Mesenchymal stem cell (in vitro differentiated cells and primary cell): Measurements from ENCODE around the gene ATG2B.

Source experiments
- DNase-seq: peaks from one replicate; pipeline ENCODE4 v3.0.0-alpha.2; 2013
- H2AFZ ChIP-seq: one replicate; pipeline ENCODE4 v1.6.1; 2013; ENCODE audit warnings: low read depth, mild to moderate bottlenecking, control low read depth, inconsistent platforms, low read length, moderate library complexity
- H2AK5ac ChIP-seq: 2 replicates; pipeline ENCODE4 v1.6.1; 2013; ENCODE audit warnings: low read length, moderate library complexity, mild to moderate bottlenecking, inconsistent platforms; ENCODE audit not compliant: severe bottlenecking
- H2BK120ac ChIP-seq: one replicate; pipeline ENCODE4 v1.6.1; 2013; ENCODE audit warnings: low read depth, mild to moderate bottlenecking, inconsistent platforms, low read length, moderate library complexity
- H2BK12ac ChIP-seq, 2 experiments: one replicate each; pipeline ENCODE4 v1.6.1; 2013; ENCODE audit warnings: inconsistent platforms in 2 of 2, low read length in 2 of 2, mild to moderate bottlenecking in 2 of 2, moderate library complexity in 2 of 2, control low read depth in 1 of 2
- H2BK15ac ChIP-seq: one replicate; pipeline ENCODE4 v1.6.1; 2013; ENCODE audit warnings: mild to moderate bottlenecking, low read depth, inconsistent platforms; ENCODE audit not compliant: poor library complexity, severe bottlenecking
- H2BK5ac ChIP-seq: 2 replicates; pipeline ENCODE4 v1.6.1; 2013; ENCODE audit warnings: low read depth, mild to moderate bottlenecking, low read length, control low read depth, inconsistent platforms; ENCODE audit not compliant: poor library complexity, severe bottlenecking
- H3K14ac ChIP-seq, 2 experiments: one replicate each; pipeline ENCODE4 v1.6.1; 2013; ENCODE audit warnings: inconsistent platforms in 2 of 2, low read length in 2 of 2, control low read depth in 1 of 2, mild to moderate bottlenecking in 1 of 2, moderate library complexity in 1 of 2
- H3K18ac ChIP-seq, 2 experiments: one replicate each; pipeline ENCODE4 v1.6.1; 2013; ENCODE audit warnings: inconsistent platforms in 2 of 2, low read length in 2 of 2, control low read depth in 1 of 2, low read depth in 1 of 2, mild to moderate bottlenecking in 1 of 2
- H3K23ac ChIP-seq, 2 experiments: one replicate each; pipeline ENCODE4 v1.6.1; 2013; ENCODE audit warnings: inconsistent platforms in 2 of 2, low read length in 2 of 2, mild to moderate bottlenecking in 2 of 2, moderate library complexity in 2 of 2, control low read depth in 1 of 2
- H3K27ac ChIP-seq: 2 replicates; pipeline ENCODE4 v1.5.1; 2013; ENCODE audit warnings: mild to moderate bottlenecking, moderate library complexity, low read length, control low read depth, inconsistent platforms; ENCODE audit not compliant: poor library complexity, severe bottlenecking
- H3K27me3 ChIP-seq, 2 experiments: 2 replicates each; pipeline versions ENCODE4 v1.6.1 to v1.7.0; 2013; ENCODE audit warnings: low read length in 2 of 2, mild to moderate bottlenecking in 2 of 2, moderate library complexity in 2 of 2, control low read depth in 1 of 2, inconsistent platforms in 1 of 2; ENCODE audit not compliant: control insufficient read depth in 1 of 2, insufficient read depth in 1 of 2
- H3K36me3 ChIP-seq, 2 experiments: 2 replicates each; pipeline versions ENCODE4 v1.6.1 to v1.7.0; 2013; ENCODE audit warnings: low read length in 2 of 2, control low read depth in 1 of 2, inconsistent platforms in 1 of 2, low read depth in 1 of 2, mild to moderate bottlenecking in 1 of 2; ENCODE audit not compliant: insufficient read depth in 2 of 2, control insufficient read depth in 1 of 2
- H3K4ac ChIP-seq, 2 experiments: one replicate each; pipeline ENCODE4 v1.6.1; 2013; ENCODE audit warnings: inconsistent platforms in 2 of 2, low read length in 2 of 2, mild to moderate bottlenecking in 2 of 2, moderate library complexity in 2 of 2, control low read depth in 1 of 2, low read depth in 1 of 2
- H3K4me1 ChIP-seq: 2 replicates; pipeline ENCODE4 v1.6.1; 2013; ENCODE audit warnings: low read depth, low read length, control low read depth; ENCODE audit not compliant: control insufficient read depth, insufficient read depth
- H3K4me2 ChIP-seq: 2 replicates; pipeline ENCODE4 v1.6.1; 2013; ENCODE audit warnings: low read length, mild to moderate bottlenecking, inconsistent platforms; ENCODE audit not compliant: poor library complexity, severe bottlenecking
- H3K4me3 ChIP-seq, 2 experiments: 2 replicates each; pipeline versions ENCODE4 v1.5.1 to v1.7.0; 2013; ENCODE audit warnings: low read length in 2 of 2, mild to moderate bottlenecking in 2 of 2, control low read depth in 1 of 2, low read depth in 1 of 2; ENCODE audit not compliant: insufficient read depth in 1 of 2
- H3K79me1 ChIP-seq: replicated peaks from 2 replicates; pipeline ENCODE4 v1.6.1; 2013; ENCODE audit warnings: mild to moderate bottlenecking, control low read depth, low read length, inconsistent platforms; ENCODE audit not compliant: poor library complexity, severe bottlenecking
- H3K9ac ChIP-seq: 2 replicates; pipeline ENCODE4 v1.7.0; 2013; ENCODE audit warnings: mild to moderate bottlenecking, low read length, moderate library complexity
- H3K9me3 ChIP-seq: 2 replicates; pipeline ENCODE4 v1.7.0; 2013; ENCODE audit warnings: mild to moderate bottlenecking, low read length; ENCODE audit not compliant: control insufficient read depth
- H4K8ac ChIP-seq: one replicate; pipeline ENCODE4 v1.6.1; 2013; ENCODE audit warnings: inconsistent platforms, mild to moderate bottlenecking, low read length, moderate library complexity
- H4K91ac ChIP-seq: one replicate; pipeline ENCODE4 v1.6.1; 2013; ENCODE audit warnings: mild to moderate bottlenecking, low read length, inconsistent platforms
- WGBS: methylation state at CpG from one replicate; pipeline ENCODE4 v1.1.7; 2013; ENCODE audit warnings: mixed read lengths; 5-methylcytosine and 5-hydroxymethylcytosine counted together

Gene ATG2B

DNA sequence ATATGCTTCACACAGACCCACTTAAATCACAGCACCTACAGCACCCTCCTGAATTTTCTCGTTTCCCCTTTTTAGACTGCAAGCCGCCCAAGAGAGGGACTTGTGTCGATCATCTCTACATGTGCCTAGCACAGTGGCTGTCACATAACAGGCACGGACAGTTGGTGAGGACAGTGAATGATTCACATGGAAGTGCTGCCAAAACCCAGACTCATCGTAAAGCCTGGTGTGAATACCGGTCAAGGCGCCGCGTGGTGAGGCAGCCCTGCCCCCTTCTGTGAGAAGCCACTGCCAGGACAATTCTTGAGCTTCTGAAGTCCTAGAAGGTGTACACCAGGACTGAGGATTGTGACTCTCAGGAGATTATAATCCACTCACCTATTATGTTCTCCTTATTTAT, 44.3 kb downstream of the ATG2B start:
- Histone ChIP-seq H3K14ac (no peak overlapping the region), H3K27me3 (no peaks in the 10 kb centered on the region)

DNA sequence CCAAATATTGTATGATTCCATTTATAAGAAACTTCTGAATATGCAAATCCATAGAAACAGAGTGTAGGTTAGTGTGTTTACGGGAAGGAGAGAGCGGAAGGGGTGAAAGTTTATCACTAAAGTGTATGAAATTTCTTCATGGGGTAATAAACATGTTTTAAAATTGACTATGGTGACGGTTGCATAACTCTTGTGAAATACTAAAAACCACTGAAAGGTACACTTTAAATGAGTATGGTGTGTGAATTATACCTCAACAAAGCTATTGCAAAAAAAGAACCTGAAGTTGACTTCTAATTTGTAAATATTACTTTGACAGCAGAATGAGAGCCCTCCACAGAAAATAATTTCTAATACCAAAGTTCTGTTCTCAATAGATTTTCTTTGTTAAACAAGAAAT, 47.1 kb downstream of the ATG2B start:
- no peak overlapping the region for H2BK5ac ChIP-seq
- no peak overlapping the region for H3K27ac ChIP-seq
- no peak overlapping the region for H2AK5ac ChIP-seq
- H3K4me3 ChIP-seq: no peak overlapping the region
- H3K9me3 ChIP-seq: no peaks in the 10 kb centered on the region
- no peak overlapping the region for H3K23ac ChIP-seq
- no peak overlapping the region for H3K14ac ChIP-seq
- peaks cover 6% of the 10 kb centered on the region for H3K79me1 ChIP-seq
- H3K9ac ChIP-seq: no peak overlapping the region
- 94% methylated on average over 2 of the region's 3 CpGs for WGBS
- no peak overlapping the region for H3K18ac ChIP-seq
- DNase-seq: no peak
- H2AFZ ChIP-seq: no peak overlapping the region
- H2BK120ac ChIP-seq: no peak overlapping the region
- H3K36me3 ChIP-seq: peaks cover 6 to 91% of the 10 kb centered on the region in 2 experiments
- H3K27me3 ChIP-seq: no peaks in the 10 kb centered on the region
- no peak overlapping the region for H4K91ac ChIP-seq
- H3K4me1 ChIP-seq: peaks cover under 1% of the 10 kb centered on the region
- H3K4ac ChIP-seq: no peak overlapping the region
- no peak overlapping the region for H3K4me2 ChIP-seq
- H2BK15ac ChIP-seq: no peak overlapping the region
- H4K8ac ChIP-seq: no peak overlapping the region
- no peak overlapping the region for H2BK12ac ChIP-seq

More for the DNA sequence above, 44.3 kb downstream of the ATG2B start:
- Histone ChIP-seq H3K9ac (no peak overlapping the region), H3K79me1 (peaks cover 6% of the 10 kb centered on the region), H3K4me1 (no peaks in the 10 kb centered on the region), H2BK120ac (no peak overlapping the region), H4K8ac (no peak overlapping the region), H4K91ac (no peak overlapping the region), H3K23ac (no peak overlapping the region), H3K18ac (no peak overlapping the region), H2BK15ac (no peak overlapping the region), H2BK12ac (no peak overlapping the region), H2AFZ (no peak overlapping the region), H3K27ac (no peak overlapping the region), H3K4ac (no peak overlapping the region), H3K4me2 (no peak overlapping the region), H3K9me3 (no peaks in the 10 kb centered on the region), H2AK5ac (no peak overlapping the region), H3K4me3 (no peak overlapping the region), H2BK5ac (no peak overlapping the region), H3K36me3 (peaks cover 5 to 96% of the 10 kb centered on the region in 2 experiments)
- 94% methylated on average over 9 of the region's 9 CpGs for WGBS
- no peak for DNase-seq

DNA sequence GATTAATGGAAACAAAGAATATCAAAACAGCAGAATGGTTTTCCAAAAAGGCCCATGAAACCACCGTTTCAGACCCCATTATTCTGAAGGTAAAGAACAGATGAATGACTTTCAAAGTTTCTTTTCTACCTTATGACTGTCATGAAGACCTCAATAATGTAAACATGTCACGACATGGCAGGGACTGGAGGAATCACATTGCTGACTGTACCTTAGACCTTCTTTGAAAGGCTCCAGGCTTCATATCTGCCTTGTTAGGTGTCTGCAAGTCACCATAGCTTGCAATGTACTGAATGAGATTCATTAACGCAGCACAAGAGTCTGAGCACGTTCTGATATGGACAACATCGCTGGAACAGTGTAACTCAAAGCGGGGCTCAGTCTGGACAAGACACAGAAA, 52.2 kb downstream of the ATG2B start:
- H3K79me1 ChIP-seq: peaks cover 4% of the 10 kb centered on the region
- peaks cover 4 to 89% of the 10 kb centered on the region in 2 experiments for H3K36me3 ChIP-seq
- no peak overlapping the region for H2BK15ac ChIP-seq
- peaks cover 7% of the 10 kb centered on the region for H3K4me1 ChIP-seq
- WGBS: 93% methylated on average over 6 of the region's 6 CpGs
- no peak for DNase-seq
- H4K91ac ChIP-seq: no peak overlapping the region
- no peak overlapping the region for H2AFZ ChIP-seq
- no peak overlapping the region for H2BK120ac ChIP-seq
- no peak overlapping the region for H4K8ac ChIP-seq
- H2AK5ac ChIP-seq: peak overlapping the region; percentile 95
- no peak overlapping the region for H3K9ac ChIP-seq
- no peak overlapping the region for H3K4ac ChIP-seq
- H3K4me2 ChIP-seq: no peak overlapping the region
- H3K4me3 ChIP-seq: no peak overlapping the region
- H3K18ac ChIP-seq: no peak overlapping the region
- H2BK12ac ChIP-seq: no peak overlapping the region
- H3K23ac ChIP-seq: no peak overlapping the region
- H3K9me3 ChIP-seq: no peaks in the 10 kb centered on the region
- peak overlapping the region; percentile 95 for H3K27ac ChIP-seq
- H3K27me3 ChIP-seq: no peaks in the 10 kb centered on the region
- no peak overlapping the region for H3K14ac ChIP-seq
- peak overlapping the region; percentile 89 for H2BK5ac ChIP-seq

DNA sequence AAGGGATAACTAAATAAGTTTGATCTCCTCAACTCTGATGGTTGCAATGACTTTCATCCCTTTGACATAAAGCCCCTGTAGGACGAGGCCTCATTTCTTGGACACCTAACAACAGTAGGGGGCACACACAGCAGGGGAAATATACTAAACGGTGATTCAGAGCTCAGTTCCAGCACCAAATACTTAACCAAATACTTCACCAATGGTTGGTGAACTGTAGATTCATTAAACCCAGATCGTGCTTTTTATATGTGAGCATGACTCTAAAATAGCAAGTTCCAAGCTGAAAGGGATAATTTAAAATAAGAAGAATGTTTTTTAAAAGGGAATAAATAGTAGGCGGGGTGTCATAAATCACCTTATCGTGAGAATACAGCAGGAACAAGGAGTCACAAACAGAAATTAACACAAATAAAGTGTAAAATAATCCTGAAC, 53.2 kb downstream of the ATG2B start:
- H3K4me2 ChIP-seq: no peak overlapping the region
- no peak overlapping the region for H3K18ac ChIP-seq
- peak overlapping the region; percentile 71 for H2BK5ac ChIP-seq
- H3K27ac ChIP-seq: peak overlapping the region; percentile 97
- peaks cover 7 to 89% of the 10 kb centered on the region in 2 experiments for H3K36me3 ChIP-seq
- H3K9me3 ChIP-seq: no peaks in the 10 kb centered on the region
- H2BK12ac ChIP-seq: no peak overlapping the region
- H3K4me3 ChIP-seq: no peak overlapping the region
- peaks cover 4% of the 10 kb centered on the region for H3K79me1 ChIP-seq
- no peak overlapping the region for H2BK120ac ChIP-seq
- H3K9ac ChIP-seq: no peak overlapping the region
- H2AFZ ChIP-seq: no peak overlapping the region
- no peak overlapping the region for H3K23ac ChIP-seq
- WGBS: 91% methylated on average over 5 of the region's 5 CpGs
- no peak overlapping the region for H3K14ac ChIP-seq
- peak overlapping the region; percentile 33 for H2AK5ac ChIP-seq
- DNase-seq: no peak
- H3K27me3 ChIP-seq: no peaks in the 10 kb centered on the region
- H4K8ac ChIP-seq: no peak overlapping the region
- H4K91ac ChIP-seq: no peak overlapping the region
- no peak overlapping the region for H3K4ac ChIP-seq
- peaks cover 9% of the 10 kb centered on the region for H3K4me1 ChIP-seq
- no peak overlapping the region for H2BK15ac ChIP-seq
